ENCODE data around the gene EPSTI1. TPM values are rescaled to one million over a fixed set of nuclear protein-coding genes. Genes with fewer than 3 reads are reported as not detected.

The EPSTI1 gene
- total and polyA plus RNA-seq, 2 donors = 7.7 to 9.6 TPM

DNA sequence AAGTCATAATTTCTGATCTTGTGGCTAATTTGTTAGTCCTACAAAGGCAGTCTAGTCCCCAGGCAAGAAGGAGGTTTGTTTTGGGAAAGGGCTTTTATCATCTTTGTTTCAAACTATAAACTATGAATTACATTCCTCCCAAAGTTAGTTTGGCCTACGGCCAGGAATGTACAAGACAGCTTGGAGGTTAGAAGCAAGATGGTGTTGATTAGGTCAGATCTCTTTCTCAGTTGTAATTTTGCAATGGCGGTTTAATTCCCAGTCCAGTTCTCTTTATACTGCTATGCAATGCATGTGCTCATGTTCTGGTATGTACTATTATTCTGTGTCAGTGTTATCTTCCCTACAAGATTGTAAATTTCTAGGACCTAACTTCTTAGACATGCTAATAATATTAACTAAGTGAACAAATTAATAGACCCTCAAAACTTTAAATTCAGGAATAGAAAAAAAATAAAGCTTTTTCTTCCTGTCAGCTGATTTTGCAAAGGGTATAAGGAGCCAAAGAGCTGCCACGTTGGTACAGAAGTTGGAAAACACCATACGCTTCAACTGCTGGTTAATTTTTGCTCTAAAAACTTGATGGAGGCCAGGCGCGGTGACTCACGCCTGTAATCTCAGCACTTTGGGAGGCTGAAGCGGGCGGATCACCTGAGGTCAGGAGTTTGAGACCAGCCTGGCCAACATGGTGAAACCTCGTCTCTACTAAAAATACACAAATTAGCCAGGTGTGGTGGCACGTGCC lies 30.1 kb upstream of the EPSTI1 start:
- no peak overlapping the region for H3K4me3 ChIP-seq (ENCODE audit: low read depth, low read length)
- DNase-seq (ENCODE audit: extremely low spot score) = no peak
- no peaks in the 10 kb centered on the region for H3K4me1 ChIP-seq (ENCODE audit: insufficient read depth)
- no peaks in the 10 kb centered on the region for H3K36me3 ChIP-seq (ENCODE audit: insufficient read depth)
- H3K27ac ChIP-seq (ENCODE audit: low read depth) = no peak overlapping the region
- 70% methylated on average over 11 of the region's 11 CpGs for WGBS

GRCh38 chr13:43020794-43021193 lies 28.8 kb upstream of the EPSTI1 start:
- Histone ChIP-seq H3K4me3 (ENCODE audit: low read depth, low read length) (no peak overlapping the region), H3K36me3 (ENCODE audit: insufficient read depth) (no peaks in the 10 kb centered on the region), H3K27ac (ENCODE audit: low read depth) (no peak overlapping the region), H3K4me1 (ENCODE audit: insufficient read depth) (no peaks in the 10 kb centered on the region)
- 46% methylated on average over 1 of the region's 1 CpG for WGBS
- DNase-seq (ENCODE audit: extremely low spot score) = no peak

DNA sequence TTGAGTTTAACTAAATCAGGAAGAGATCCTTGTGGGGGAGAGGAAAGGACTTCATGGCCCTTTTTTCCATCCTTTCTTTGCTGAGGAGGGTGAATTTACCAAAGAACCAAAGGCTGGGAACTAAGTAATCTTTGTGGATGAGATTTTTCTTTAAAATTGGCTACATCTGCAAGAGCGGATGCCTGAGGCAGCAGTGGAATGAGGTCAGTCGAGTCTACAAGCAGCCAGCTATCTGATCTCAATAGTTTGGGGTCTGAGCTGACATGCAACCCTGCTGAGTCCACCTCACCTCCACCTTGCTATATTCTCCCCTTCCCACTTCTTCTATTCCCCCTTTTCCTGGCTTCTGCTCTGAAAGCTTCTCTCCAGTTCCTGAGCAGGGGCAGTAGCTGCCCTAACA lies 27.8 kb upstream of the EPSTI1 start:
- no peak overlapping the region for H3K27ac ChIP-seq (ENCODE audit: low read depth)
- DNase-seq (ENCODE audit: extremely low spot score) = no peak
- WGBS = 48% methylated on average over 2 of the region's 2 CpGs
- no peaks in the 10 kb centered on the region for H3K36me3 ChIP-seq (ENCODE audit: insufficient read depth)
- H3K4me1 ChIP-seq (ENCODE audit: insufficient read depth) = no peaks in the 10 kb centered on the region
- no peak overlapping the region for H3K4me3 ChIP-seq (ENCODE audit: low read depth, low read length)

DNA sequence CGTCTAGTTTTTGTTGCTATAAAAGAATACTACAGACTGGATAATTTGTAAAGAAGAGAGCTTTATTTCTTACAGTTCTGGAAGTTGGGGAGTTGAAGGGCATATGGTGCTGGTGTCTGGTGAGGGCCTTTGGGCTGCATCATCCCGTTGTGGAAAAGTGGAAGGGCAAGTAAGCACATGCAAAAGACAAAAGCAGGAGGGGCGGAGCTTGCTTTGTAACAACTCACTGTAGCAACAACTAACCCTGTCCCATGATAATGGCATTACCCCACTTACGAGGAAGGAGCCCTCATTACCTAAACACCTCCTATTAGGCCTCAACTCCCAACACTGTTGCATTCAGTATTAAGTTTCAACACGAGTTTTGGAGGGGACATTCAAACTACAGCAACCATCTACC lies 24.2 kb upstream of the EPSTI1 start:
- Histone ChIP-seq H3K36me3 (ENCODE audit: insufficient read depth) (no peaks in the 10 kb centered on the region), H3K4me3 (ENCODE audit: low read depth, low read length) (no peak overlapping the region), H3K27ac (ENCODE audit: low read depth) (no peak overlapping the region), H3K4me1 (ENCODE audit: insufficient read depth) (no peaks in the 10 kb centered on the region)
- WGBS = 87% methylated on average over 5 of the region's 5 CpGs
- no peak for DNase-seq (ENCODE audit: extremely low spot score)

- H3K4me3 ChIP-seq (ENCODE audit: low read depth, low read length) = no peak overlapping the region
- no peak overlapping the region for H3K27ac ChIP-seq (ENCODE audit: low read depth)
- H3K4me1 ChIP-seq (ENCODE audit: insufficient read depth) = no peaks in the 10 kb centered on the region
- WGBS = 71% methylated on average over 3 of the region's 3 CpGs
- H3K36me3 ChIP-seq (ENCODE audit: insufficient read depth) = no peaks in the 10 kb centered on the region
- no peak for DNase-seq (ENCODE audit: extremely low spot score)
These were observed 22.1 kb upstream of the EPSTI1 start for GRCh38 chr13:43014162-43014561.

GRCh38 chr13:43009506-43009905 lies 17.5 kb upstream of the EPSTI1 start:
- Histone ChIP-seq H3K27ac (ENCODE audit: low read depth) (no peak overlapping the region), H3K36me3 (ENCODE audit: insufficient read depth) (no peaks in the 10 kb centered on the region), H3K4me3 (ENCODE audit: low read depth, low read length) (no peak overlapping the region), H3K4me1 (ENCODE audit: insufficient read depth) (no peaks in the 10 kb centered on the region)
- DNase-seq (ENCODE audit: extremely low spot score) = no peak
- 87% methylated on average over 1 of the region's 1 CpG for WGBS

DNA sequence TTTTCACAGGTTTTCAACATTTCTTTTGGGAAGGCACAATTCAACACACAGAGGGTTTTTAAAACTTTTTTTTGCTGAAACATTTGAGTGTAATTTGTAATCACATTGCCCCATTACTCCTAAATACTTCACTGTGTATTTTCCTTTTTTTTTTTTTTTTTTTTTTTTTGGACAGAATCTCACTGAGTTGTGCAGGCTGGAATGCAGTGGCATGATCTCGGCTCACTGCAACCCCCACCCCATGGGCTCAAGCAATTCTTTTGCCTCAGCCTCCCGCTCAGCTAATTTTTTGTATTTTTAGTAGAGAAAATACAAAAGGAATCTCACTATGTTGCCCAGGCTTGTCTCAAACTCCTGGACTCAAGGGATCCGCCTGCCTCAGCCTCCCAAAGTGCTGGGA lies 16.6 kb upstream of the EPSTI1 start:
- H3K4me1 ChIP-seq (ENCODE audit: insufficient read depth) = no peaks in the 10 kb centered on the region
- no peak overlapping the region for H3K4me3 ChIP-seq (ENCODE audit: low read depth, low read length)
- WGBS = 81% methylated on average over 3 of the region's 3 CpGs
- H3K27ac ChIP-seq (ENCODE audit: low read depth) = no peak overlapping the region
- no peak for DNase-seq (ENCODE audit: extremely low spot score)
- H3K36me3 ChIP-seq (ENCODE audit: insufficient read depth) = no peaks in the 10 kb centered on the region

- Histone ChIP-seq H3K36me3 (ENCODE audit: insufficient read depth) (no peaks in the 10 kb centered on the region), H3K4me3 (ENCODE audit: low read depth, low read length) (no peak overlapping the region), H3K27ac (ENCODE audit: low read depth) (no peak overlapping the region), H3K4me1 (ENCODE audit: insufficient read depth) (no peaks in the 10 kb centered on the region)
- 47% methylated on average over 3 of the region's 3 CpGs for WGBS
- DNase-seq (ENCODE audit: extremely low spot score) = no peak
These were observed 15.0 kb upstream of the EPSTI1 start for GRCh38 chr13:43006893-43007631.

- WGBS = 94% methylated on average over 3 of the region's 3 CpGs
- no peaks in the 10 kb centered on the region for H3K4me1 ChIP-seq (ENCODE audit: insufficient read depth)
- no peak for DNase-seq (ENCODE audit: extremely low spot score)
- no peak overlapping the region for H3K27ac ChIP-seq (ENCODE audit: low read depth)
- no peaks in the 10 kb centered on the region for H3K36me3 ChIP-seq (ENCODE audit: insufficient read depth)
- H3K4me3 ChIP-seq (ENCODE audit: low read depth, low read length) = no peak overlapping the region
These were observed 13.6 kb upstream of the EPSTI1 start for GRCh38 chr13:43005460-43006236.

DNA sequence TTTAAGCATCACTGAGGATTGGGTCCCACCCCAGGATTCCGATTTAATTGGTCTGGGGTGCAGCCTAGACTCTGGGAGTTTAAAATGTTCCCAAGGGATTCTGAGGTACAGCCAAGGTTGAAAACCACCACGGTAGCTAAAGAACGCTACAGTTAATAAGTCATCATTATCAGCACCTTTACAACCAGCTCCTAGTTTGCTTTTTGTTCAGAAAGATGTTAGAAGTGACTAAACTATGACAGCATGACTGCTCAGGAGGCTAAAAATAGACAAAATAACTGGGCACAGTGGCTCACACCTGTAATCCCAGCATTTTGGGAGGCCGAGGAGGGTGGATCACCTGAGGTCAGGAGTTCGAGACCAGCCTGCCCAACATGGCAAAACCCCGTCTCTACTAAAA lies 11.7 kb upstream of the EPSTI1 start:
- H3K27ac ChIP-seq (ENCODE audit: low read depth) = no peak overlapping the region
- H3K4me1 ChIP-seq (ENCODE audit: insufficient read depth) = no peaks in the 10 kb centered on the region
- H3K4me3 ChIP-seq (ENCODE audit: low read depth, low read length) = no peak overlapping the region
- WGBS = 94% methylated on average over 6 of the region's 6 CpGs
- no peak for DNase-seq (ENCODE audit: extremely low spot score)
- no peaks in the 10 kb centered on the region for H3K36me3 ChIP-seq (ENCODE audit: insufficient read depth)

DNA sequence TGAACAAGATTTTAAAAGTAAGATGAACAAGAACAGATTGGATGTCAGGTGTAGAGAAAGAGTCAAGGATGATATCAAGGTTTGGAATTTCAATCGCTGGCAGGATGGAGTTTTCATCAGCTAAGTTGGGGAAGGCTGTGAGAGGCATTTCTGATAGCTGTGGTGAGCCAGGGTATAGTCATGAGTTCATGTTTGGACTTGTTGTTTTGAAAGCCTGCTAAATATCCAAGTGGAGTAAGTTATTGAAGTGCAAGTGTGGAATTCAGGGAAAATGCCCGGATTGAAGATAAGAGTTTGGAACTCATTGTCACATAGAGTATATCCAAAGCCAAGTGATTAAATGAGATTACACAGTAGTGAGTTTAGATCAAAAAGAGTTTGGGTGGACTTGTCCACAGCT lies 11.0 kb upstream of the EPSTI1 start:
- Histone ChIP-seq H3K36me3 (ENCODE audit: insufficient read depth) (no peaks in the 10 kb centered on the region), H3K4me1 (ENCODE audit: insufficient read depth) (no peaks in the 10 kb centered on the region), H3K4me3 (ENCODE audit: low read depth, low read length) (no peak overlapping the region), H3K27ac (ENCODE audit: low read depth) (no peak overlapping the region)
- WGBS = 80% methylated on average over 2 of the region's 2 CpGs
- DNase-seq (ENCODE audit: extremely low spot score) = no peak

DNA sequence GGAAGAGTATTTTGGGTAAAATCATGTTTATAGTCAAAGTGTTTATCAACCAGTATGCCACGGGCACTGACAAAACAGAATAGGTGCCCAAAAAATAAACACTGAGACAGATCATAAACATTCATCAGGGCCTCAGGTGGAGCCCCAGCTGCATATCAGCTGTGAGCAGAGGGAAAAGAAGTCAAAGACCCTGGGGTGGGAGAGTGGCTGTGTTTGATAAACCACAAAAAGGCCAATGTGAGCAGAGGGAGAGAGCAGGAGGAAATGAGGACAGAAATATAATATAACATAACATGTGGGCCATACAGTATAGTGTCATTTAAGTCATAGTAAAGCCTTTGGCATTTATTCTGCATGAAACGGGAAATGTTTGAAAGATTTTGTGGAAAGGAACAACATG lies 10.0 kb upstream of the EPSTI1 start:
- 81% methylated on average over 2 of the region's 2 CpGs for WGBS
- DNase-seq (ENCODE audit: extremely low spot score) = no peak
- H3K4me3 ChIP-seq (ENCODE audit: low read depth, low read length) = no peak overlapping the region
- H3K36me3 ChIP-seq (ENCODE audit: insufficient read depth) = no peaks in the 10 kb centered on the region
- no peaks in the 10 kb centered on the region for H3K4me1 ChIP-seq (ENCODE audit: insufficient read depth)
- no peak overlapping the region for H3K27ac ChIP-seq (ENCODE audit: low read depth)

DNA sequence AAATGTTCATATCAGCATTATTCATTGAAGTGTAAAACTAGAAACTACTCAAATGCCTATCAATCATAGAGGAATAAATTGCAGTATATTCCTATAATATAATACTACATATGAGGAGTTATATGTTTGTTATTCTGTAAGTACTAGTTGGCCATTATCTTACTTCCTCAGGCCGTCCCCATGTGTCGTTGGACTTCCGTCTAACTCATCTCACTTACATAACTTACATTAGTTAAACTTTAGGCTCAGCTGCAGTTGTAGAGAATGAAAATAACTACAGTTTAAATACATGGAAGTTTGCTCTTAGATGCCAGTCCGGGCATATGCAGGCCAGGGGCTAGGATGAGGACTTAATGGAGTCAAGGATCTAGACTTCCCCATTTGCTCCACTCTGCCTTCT lies 8.6 kb upstream of the EPSTI1 start:
- no peak for DNase-seq (ENCODE audit: extremely low spot score)
- Histone ChIP-seq H3K36me3 (ENCODE audit: insufficient read depth) (no peaks in the 10 kb centered on the region), H3K4me1 (ENCODE audit: insufficient read depth) (no peaks in the 10 kb centered on the region), H3K4me3 (ENCODE audit: low read depth, low read length) (no peak overlapping the region), H3K27ac (ENCODE audit: low read depth) (no peak overlapping the region)
- WGBS = 72% methylated on average over 4 of the region's 4 CpGs

DNA sequence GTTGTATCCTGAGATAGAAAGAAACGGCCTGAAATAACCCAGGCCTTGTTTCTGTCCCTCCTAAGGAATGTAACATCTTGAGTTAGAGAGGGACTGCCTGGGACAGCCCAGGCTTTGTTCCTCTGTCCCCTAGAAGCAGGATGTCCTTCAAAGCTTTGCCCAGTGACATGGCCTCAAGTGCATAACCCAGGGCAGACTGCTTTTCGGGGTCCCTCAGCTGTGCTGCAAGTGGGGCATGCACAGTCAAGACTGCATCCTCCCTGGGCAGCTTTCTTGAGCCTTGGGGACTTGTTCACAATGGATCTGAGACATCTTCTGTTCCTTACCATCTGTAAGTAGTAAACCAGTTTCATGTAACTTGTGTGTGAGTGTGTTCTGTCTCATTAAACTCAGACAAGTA lies 7.5 kb upstream of the EPSTI1 start:
- Histone ChIP-seq H3K27ac (ENCODE audit: low read depth) (no peak overlapping the region), H3K4me1 (ENCODE audit: insufficient read depth) (no peaks in the 10 kb centered on the region), H3K36me3 (ENCODE audit: insufficient read depth) (no peaks in the 10 kb centered on the region), H3K4me3 (ENCODE audit: low read depth, low read length) (no peak overlapping the region)
- WGBS = 79% methylated on average over 2 of the region's 2 CpGs
- no peak for DNase-seq (ENCODE audit: extremely low spot score)
